HUES64 (cell line): ENCODE measurements around the gene CA4.
"Not testable (repeated sequence)": the region's sequence is repeated elsewhere in the genome, so short reads cannot be mapped to it uniquely, and the experiment has no call there.

Source experiments
- H3K27ac ChIP-seq: 2 replicates; pipeline ENCODE4 v1.7.0; 2013; ENCODE audit warnings: low read depth, low read length, inconsistent platforms
- H3K27me3 ChIP-seq: 2 replicates; pipeline ENCODE4 v1.6.1; 2013; ENCODE audit warnings: mild to moderate bottlenecking, low read length; ENCODE audit not compliant: insufficient read depth
- H3K36me3 ChIP-seq: 2 replicates; pipeline ENCODE4 v1.6.1; 2013; ENCODE audit warnings: mild to moderate bottlenecking, low read length; ENCODE audit not compliant: insufficient read depth
- H3K4me1 ChIP-seq: 2 replicates; pipeline ENCODE4 v1.6.1; 2013; ENCODE audit warnings: mild to moderate bottlenecking, low read length, moderate library complexity; ENCODE audit not compliant: insufficient read depth
- H3K4me3 ChIP-seq: 2 replicates; pipeline ENCODE4 v1.5.1; 2013; ENCODE audit warnings: mild to moderate bottlenecking, low read length, moderate library complexity
- H3K9ac ChIP-seq: 2 replicates; pipeline ENCODE4 v1.6.1; 2013; ENCODE audit warnings: mild to moderate bottlenecking, low read depth, low read length
- H3K9me3 ChIP-seq: 2 replicates; pipeline ENCODE4 v1.6.1; 2013; ENCODE audit warnings: low read depth, low read length; ENCODE audit not compliant: insufficient read depth
- WGBS: fragments of 150-250, 120-280 bp; methylation state at CpG from one replicate; pipeline ENCODE4 v1.1.7; 2013; ENCODE audit warnings: missing lambda C conversion rate; 5-methylcytosine and 5-hydroxymethylcytosine counted together

Gene CA4

GRCh38 chr17:60186372-60186771, 36.6 kb downstream of the CA4 start:
- peaks cover 88% of the 10 kb centered on the region for H3K36me3 ChIP-seq
- H3K27ac ChIP-seq, result not testable (repeated sequence)

GRCh38 chr17:60186846-60187745, 37.3 kb downstream of the CA4 start:
- not testable (repeated sequence) for H3K4me3 ChIP-seq, H3K4me1 ChIP-seq, H3K9ac ChIP-seq, H3K27me3 ChIP-seq, H3K27ac ChIP-seq, H3K9me3 ChIP-seq
- peaks cover 86% of the 10 kb centered on the region for H3K36me3 ChIP-seq
- 90% methylated on average over 5 of the region's 7 CpGs for WGBS

More at GRCh38 chr17:60186372-60186771, 36.6 kb downstream of the CA4 start:
- H3K9me3 ChIP-seq, H3K9ac ChIP-seq, H3K4me1 ChIP-seq, H3K4me3 ChIP-seq, H3K27me3 ChIP-seq: not testable (repeated sequence)
- 87% methylated on average over 1 of the region's 1 CpG for WGBS

GRCh38 chr17:60188759-60189158, 39.0 kb downstream of the CA4 start:
- 98% methylated on average over 4 of the region's 4 CpGs for WGBS
- H3K36me3 ChIP-seq, result peaks cover 85% of the 10 kb centered on the region
- H3K4me3 ChIP-seq, result no peak overlapping the region
- H3K9me3 ChIP-seq, result no peaks in the 10 kb centered on the region
- no peak overlapping the region for H3K9ac ChIP-seq
- H3K27ac ChIP-seq, result no peak overlapping the region
- H3K27me3 ChIP-seq, result no peaks in the 10 kb centered on the region
- no peaks in the 10 kb centered on the region for H3K4me1 ChIP-seq

GRCh38 chr17:60190032-60190431, 40.3 kb downstream of the CA4 start:
- H3K9ac ChIP-seq, H3K27ac ChIP-seq, H3K4me1 ChIP-seq, H3K4me3 ChIP-seq, H3K9me3 ChIP-seq, H3K27me3 ChIP-seq: not testable (repeated sequence)
- peaks cover 87% of the 10 kb centered on the region for H3K36me3 ChIP-seq
- WGBS, result 93% methylated on average over 4 of the region's 4 CpGs

- not testable (repeated sequence) for H3K27ac ChIP-seq, H3K9me3 ChIP-seq, H3K27me3 ChIP-seq, H3K9ac ChIP-seq, H3K4me3 ChIP-seq, H3K4me1 ChIP-seq
- H3K36me3 ChIP-seq, result peaks cover 82% of the 10 kb centered on the region
- WGBS, result 99% methylated on average over 3 of the region's 3 CpGs
Observed at GRCh38 chr17:60193032-60193431, 43.3 kb downstream of the CA4 start.

GRCh38 chr17:60193482-60193881, 43.7 kb downstream of the CA4 start:
- H3K4me1 ChIP-seq, result no peaks in the 10 kb centered on the region
- peaks cover 82% of the 10 kb centered on the region for H3K36me3 ChIP-seq
- no peak overlapping the region for H3K27ac ChIP-seq
- no peak overlapping the region for H3K9ac ChIP-seq
- 89% methylated on average over 2 of the region's 2 CpGs for WGBS
- no peaks in the 10 kb centered on the region for H3K27me3 ChIP-seq
- H3K9me3 ChIP-seq, result no peaks in the 10 kb centered on the region
- no peak overlapping the region for H3K4me3 ChIP-seq

GRCh38 chr17:60194141-60194540, 44.4 kb downstream of the CA4 start:
- H3K9me3 ChIP-seq, result not testable (repeated sequence)
- peaks cover 82% of the 10 kb centered on the region for H3K36me3 ChIP-seq
- 92% methylated on average over 4 of the region's 4 CpGs for WGBS

GRCh38 chr17:60198630-60199029, 48.9 kb downstream of the CA4 start:
- H3K9ac ChIP-seq, H3K4me1 ChIP-seq, H3K27me3 ChIP-seq, H3K9me3 ChIP-seq, H3K4me3 ChIP-seq, H3K27ac ChIP-seq: not testable (repeated sequence)
- H3K36me3 ChIP-seq, result peaks cover 53% of the 10 kb centered on the region
- WGBS, result no CpG with 5 or more reads among the region's 1 CpG

More at GRCh38 chr17:60194141-60194540, 44.4 kb downstream of the CA4 start:
- H3K27ac ChIP-seq, H3K9ac ChIP-seq, H3K4me3 ChIP-seq, H3K27me3 ChIP-seq, H3K4me1 ChIP-seq: not testable (repeated sequence)

GRCh38 chr17:60205782-60206181, 56.0 kb downstream of the CA4 start:
- H3K4me1 ChIP-seq, H3K27me3 ChIP-seq, H3K4me3 ChIP-seq, H3K27ac ChIP-seq, H3K9ac ChIP-seq, H3K9me3 ChIP-seq: not testable (repeated sequence)
- peaks cover 28% of the 10 kb centered on the region for H3K36me3 ChIP-seq

GRCh38 chr17:60208302-60208701, 58.5 kb downstream of the CA4 start:
- no CpG with 5 or more reads among the region's 1 CpG for WGBS
- not testable (repeated sequence) for H3K27me3 ChIP-seq

More at GRCh38 chr17:60208302-60208701, 58.5 kb downstream of the CA4 start:
- peaks cover 35% of the 10 kb centered on the region for H3K36me3 ChIP-seq
- H3K9me3 ChIP-seq, H3K4me3 ChIP-seq, H3K27ac ChIP-seq, H3K4me1 ChIP-seq, H3K9ac ChIP-seq: not testable (repeated sequence)
